Measurements from ENCODE around the gene REM1. TPM values are rescaled to one million over a fixed set of nuclear protein-coding genes. Genes with fewer than 3 reads are reported as not detected.
A peak's percentile ranks its signal among the peaks of the same experiment; 100 is the strongest.

REM1 gene
- total RNA-seq, 4 donors from 2014 or later: 0.87 to 7.5 (median 1.2) TPM

DNA sequence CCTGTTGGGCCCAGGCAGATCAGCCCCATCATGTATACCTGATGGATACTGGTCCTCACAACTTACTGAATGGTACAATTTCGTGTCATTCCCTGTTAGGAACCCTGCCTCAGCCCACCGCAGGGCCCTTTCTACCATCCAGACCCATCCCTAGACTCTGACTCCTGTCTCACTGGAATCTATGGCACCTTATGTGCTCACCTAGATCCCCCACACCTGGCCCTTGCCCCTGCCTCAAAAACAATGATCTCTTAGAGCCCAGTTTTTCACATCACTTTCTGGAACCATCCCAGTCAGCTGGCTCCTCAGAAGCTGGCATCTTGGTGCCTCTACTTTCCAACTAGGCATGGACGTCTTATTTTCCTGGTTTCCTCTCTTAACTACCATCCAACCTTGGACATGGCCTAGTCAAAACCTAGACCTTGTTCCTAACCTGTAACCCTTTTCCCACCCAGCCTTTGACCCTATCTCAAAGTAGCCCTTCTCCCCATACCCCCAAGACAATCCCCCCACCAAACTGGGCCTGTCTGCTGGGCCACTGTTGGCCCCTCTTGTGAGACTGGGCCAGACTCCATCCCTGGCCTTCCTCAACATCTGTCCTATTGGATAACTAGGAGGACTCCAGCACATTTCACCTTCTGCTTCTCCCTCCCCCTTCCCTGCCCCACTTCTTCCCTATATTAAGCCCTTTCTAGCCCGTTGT is 40.1 kb downstream of the REM1 start:
- intact Hi-C loops (cut with DNase I; ENCODE audit: low total_unique reads): loop anchor here (2.0 to 10.0 kb wide), 2 partner anchors 32 to 690 kb away; partner anchors contain the start of genes PLAGL2 and POFUT1
- H3K27me3 ChIP-seq: no peaks in the 10 kb centered on the region
- in situ Hi-C loops (cut with MboI; ENCODE audit: low sequenced_read_pairs in 4 of 4): no loop called here
- peaks cover 27 to 37% of the 10 kb centered on the region in 2 donors for H3K4me1 ChIP-seq
- no peak for TF ChIP-seq POLR2A (IDR thresholded peaks at IDR 0.05)
- TF ChIP-seq, protein P1, sequence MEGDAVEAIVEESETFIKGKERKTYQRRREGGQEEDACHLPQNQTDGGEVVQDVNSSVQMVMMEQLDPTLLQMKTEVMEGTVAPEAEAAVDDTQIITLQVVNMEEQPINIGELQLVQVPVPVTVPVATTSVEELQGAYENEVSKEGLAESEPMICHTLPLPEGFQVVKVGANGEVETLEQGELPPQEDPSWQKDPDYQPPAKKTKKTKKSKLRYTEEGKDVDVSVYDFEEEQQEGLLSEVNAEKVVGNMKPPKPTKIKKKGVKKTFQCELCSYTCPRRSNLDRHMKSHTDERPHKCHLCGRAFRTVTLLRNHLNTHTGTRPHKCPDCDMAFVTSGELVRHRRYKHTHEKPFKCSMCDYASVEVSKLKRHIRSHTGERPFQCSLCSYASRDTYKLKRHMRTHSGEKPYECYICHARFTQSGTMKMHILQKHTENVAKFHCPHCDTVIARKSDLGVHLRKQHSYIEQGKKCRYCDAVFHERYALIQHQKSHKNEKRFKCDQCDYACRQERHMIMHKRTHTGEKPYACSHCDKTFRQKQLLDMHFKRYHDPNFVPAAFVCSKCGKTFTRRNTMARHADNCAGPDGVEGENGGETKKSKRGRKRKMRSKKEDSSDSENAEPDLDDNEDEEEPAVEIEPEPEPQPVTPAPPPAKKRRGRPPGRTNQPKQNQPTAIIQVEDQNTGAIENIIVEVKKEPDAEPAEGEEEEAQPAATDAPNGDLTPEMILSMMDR (IDR thresholded peaks at IDR 0.05 in 4 of 5, conservative IDR thresholded peaks at IDR 0.05 in 1 of 5): no peak
- H3K27ac ChIP-seq: peak overlapping the region; percentile 88 to 95 (median 90)
- no peaks in the 10 kb centered on the region for H3K9me3 ChIP-seq
- H3K36me3 ChIP-seq: no peaks in the 10 kb centered on the region
- no peak for ATAC-seq
- peak overlapping the region; percentile 72 to 96 (median 88) for H3K4me3 ChIP-seq
- DNase-seq: no peak

DNA sequence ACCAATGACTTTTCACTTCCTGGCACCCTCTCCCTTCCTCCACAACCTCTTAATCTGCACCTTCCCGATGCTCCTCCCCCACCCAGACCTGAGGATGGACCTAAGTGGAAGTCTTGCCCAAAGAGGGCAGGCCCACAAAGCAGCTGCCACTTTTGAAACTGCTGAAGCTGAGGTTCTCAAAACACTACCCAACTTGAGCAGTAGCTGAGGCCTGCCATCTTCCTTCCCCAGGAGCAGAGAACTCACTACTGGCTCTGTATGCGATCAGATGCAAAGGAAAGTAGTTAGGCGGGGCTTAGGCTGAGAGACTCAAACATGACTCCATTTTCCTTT is 40.7 kb downstream of the REM1 start:
- Histone ChIP-seq H3K9me3 (no peaks in the 10 kb centered on the region), H3K27me3 (no peaks in the 10 kb centered on the region), H3K36me3 (no peaks in the 10 kb centered on the region), H3K4me3 (peak overlapping the region; percentile 72 to 96 (median 88)), H3K4me1 (peaks cover 32 to 37% of the 10 kb centered on the region in 2 donors), H3K27ac (peak overlapping the region; percentile 88 to 95 (median 90))
- no peak for ATAC-seq
- in situ Hi-C loops (cut with MboI; ENCODE audit: low sequenced_read_pairs in 4 of 4): no loop called here
- intact Hi-C loops (cut with DNase I; ENCODE audit: low total_unique reads): loop anchor here (2.0 to 10.0 kb wide), 2 partner anchors 31 to 689 kb away; partner anchors contain the start of genes PLAGL2 and POFUT1
- TF ChIP-seq, protein P1 (IDR thresholded peaks at IDR 0.05 in 4 of 5, conservative IDR thresholded peaks at IDR 0.05 in 1 of 5): no peak
- TF ChIP-seq POLR2A (IDR thresholded peaks at IDR 0.05): no peak
- no peak for DNase-seq

DNA sequence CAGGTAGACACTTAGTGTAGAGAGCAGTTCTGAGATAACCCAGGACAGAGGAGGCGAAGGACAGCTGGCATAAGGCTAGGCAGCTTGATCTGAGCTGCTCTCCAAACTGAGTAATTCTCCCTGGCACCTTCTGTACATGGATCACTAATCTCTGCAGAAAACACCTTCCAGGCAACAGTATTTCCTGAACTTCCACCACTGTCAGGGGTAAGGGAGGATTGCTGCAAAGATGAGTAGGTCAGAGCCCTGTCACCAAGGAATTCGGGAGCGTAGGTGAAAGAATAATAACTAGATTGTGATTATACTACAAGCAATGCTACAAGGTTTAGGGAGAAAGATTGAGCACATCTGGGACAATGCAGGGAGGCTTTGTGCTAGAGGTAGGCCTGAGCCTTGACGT is 41.1 kb downstream of the REM1 start:
- intact Hi-C loops (cut with DNase I; ENCODE audit: low total_unique reads) (loop anchor here (10.0 kb wide), 1 partner anchor 689 kb away; the partner anchor contains the start of genes PLAGL2 and POFUT1), in situ Hi-C loops (cut with MboI; ENCODE audit: low sequenced_read_pairs in 4 of 4) (no loop called here)
- no peaks in the 10 kb centered on the region for H3K9me3 ChIP-seq
- H3K27ac ChIP-seq: peak overlapping the region; percentile 88 to 95 (median 90)
- peaks cover 36 to 37% of the 10 kb centered on the region in 2 donors for H3K4me1 ChIP-seq
- DNase-seq: no peak
- TF ChIP-seq POLR2A (IDR thresholded peaks at IDR 0.05): no peak
- TF ChIP-seq, protein P1 (IDR thresholded peaks at IDR 0.05 in 4 of 5, conservative IDR thresholded peaks at IDR 0.05 in 1 of 5): no peak
- no peaks in the 10 kb centered on the region for H3K36me3 ChIP-seq
- H3K4me3 ChIP-seq: peak overlapping the region in 3 of 4 donors; percentile 72 to 96 (median 80)
- no peaks in the 10 kb centered on the region for H3K27me3 ChIP-seq
- ATAC-seq: no peak

DNA sequence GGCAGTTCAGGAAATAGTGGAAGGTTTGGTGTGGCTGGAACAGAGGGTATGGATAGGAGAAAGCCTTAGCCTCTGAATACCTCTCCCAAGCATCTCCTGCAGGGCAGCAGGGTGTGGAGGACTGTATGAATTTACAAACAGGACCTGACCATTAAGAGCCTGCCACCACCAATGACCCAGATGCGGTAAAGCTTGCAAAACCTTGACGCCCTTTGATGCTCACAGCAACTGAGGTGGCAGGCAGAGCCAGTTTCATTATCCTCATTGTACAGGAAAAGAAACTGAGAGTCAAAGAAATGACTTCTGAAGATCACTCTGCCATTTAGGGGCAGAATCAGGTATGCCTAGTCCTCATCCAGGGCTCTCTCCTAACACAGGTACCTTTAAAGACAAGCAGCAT is 41.6 kb downstream of the REM1 start:
- Histone ChIP-seq H3K4me1 (peaks cover 37 to 41% of the 10 kb centered on the region in 2 donors), H3K27me3 (no peaks in the 10 kb centered on the region), H3K27ac (peak overlapping the region; percentile 88 to 95 (median 90)), H3K9me3 (no peaks in the 10 kb centered on the region), H3K4me3 (no peak overlapping the region), H3K36me3 (no peaks in the 10 kb centered on the region)
- no peak for ATAC-seq
- TF ChIP-seq, protein P1 (IDR thresholded peaks at IDR 0.05 in 4 of 5, conservative IDR thresholded peaks at IDR 0.05 in 1 of 5): no peak
- TF ChIP-seq POLR2A (IDR thresholded peaks at IDR 0.05): no peak
- in situ Hi-C loops (cut with MboI; ENCODE audit: low sequenced_read_pairs in 4 of 4) (no loop called here), intact Hi-C loops (cut with DNase I; ENCODE audit: low total_unique reads) (loop anchor here (10.0 kb wide), 1 partner anchor 688 kb away; the partner anchor contains the start of genes PLAGL2 and POFUT1)
- no peak for DNase-seq
